ENCODE data around the gene IFI6. TPM values are rescaled to one million over a fixed set of nuclear protein-coding genes. Genes with fewer than 3 reads are reported as not detected.
"Not testable (repeated sequence)": the region's sequence is repeated elsewhere in the genome, so short reads cannot be mapped to it uniquely, and the experiment has no call there.

IFI6 gene
- polyA plus RNA-seq, 3 donors = 69.9 to 276 (median 276) TPM

- H3K27me3 ChIP-seq (ENCODE audit: control insufficient read depth in 2 of 2, insufficient read depth in 2 of 2, low read length in 2 of 2) = no peaks in the 10 kb centered on the region
- H3K36me3 ChIP-seq (replicated peaks in 1 of 2; ENCODE audit: control insufficient read depth in 1 of 2, insufficient read depth in 2 of 2, low read length in 2 of 2) = peaks cover 11 to 33% of the 10 kb centered on the region in 2 donors
- peak overlapping the region in 3 of 7 donors; percentile 99 to 100 (median 100) for H3K27ac Mint-ChIP-seq
- H3K79me2 ChIP-seq (ENCODE audit: insufficient read depth, low read length) = peaks cover 95% of the 10 kb centered on the region
- peak overlapping the region; percentile 94 to 97 for H3K4me3 Mint-ChIP-seq
- no peaks in the 10 kb centered on the region for H3K9me3 Mint-ChIP-seq
- WGBS (ENCODE audit: insufficient coverage) = 19% methylated on average over 3 of the region's 5 CpGs
- H3K9me3 ChIP-seq (replicated peaks in 1 of 2; ENCODE audit: control insufficient read depth in 1 of 2, insufficient read depth in 1 of 2, low read length in 2 of 2) = no peaks in the 10 kb centered on the region
- no peaks in the 10 kb centered on the region for H3K27me3 Mint-ChIP-seq (ENCODE audit: low read depth in 3 of 3)
- peak overlapping the region; percentile 100 for H3K9ac ChIP-seq (ENCODE audit: insufficient read depth, low read length, poor library complexity, severe bottlenecking)
- H3K4me1 ChIP-seq (ENCODE audit: control insufficient read depth in 1 of 2, insufficient read depth in 2 of 2, low read length in 2 of 2) = peaks cover 79 to 87% of the 10 kb centered on the region in 2 donors
- H3K4me2 ChIP-seq (replicated peaks; ENCODE audit: extremely low read depth, low read length, poor library complexity, severe bottlenecking) = peak overlapping the region; percentile 96
- intact Hi-C loops (cut with micrococcal nuclease) = loop anchor here in 1 of 2 donors (1.0 to 5.0 kb wide), 2 partner anchors 8 to 629 kb away; no protein-coding TSS in a partner anchor
- no peak for TF ChIP-seq CTCF (IDR thresholded peaks at IDR 0.05)
- DNase-seq = peak; percentile 82 to 87 (median 86)
- H3K4me3 ChIP-seq (replicated peaks in 1 of 3; ENCODE audit: low read depth in 2 of 3, low read length in 3 of 3) = peak overlapping the region in 2 of 3 experiments; percentile 12 to 100
- peaks cover 43 to 76% of the 10 kb centered on the region in 2 donors for H3K36me3 Mint-ChIP-seq
- peak overlapping the region; percentile 96 to 98 for H3K27ac ChIP-seq (ENCODE audit: low read depth in 1 of 2, low read length in 2 of 2)
- no peak overlapping the region for H2AFZ ChIP-seq (ENCODE audit: insufficient read depth, low read depth, low read length, poor library complexity, severe bottlenecking)
- H3K4me1 Mint-ChIP-seq = peaks cover 61% of the 10 kb centered on the region
- H4K20me1 ChIP-seq (ENCODE audit: insufficient read depth, low read length) = peaks cover 15% of the 10 kb centered on the region
Measured at GRCh38 chr1:27630859-27631491, 41.0 kb downstream of the IFI6 start.

- DNase-seq = no peak
- H3K4me1 ChIP-seq (ENCODE audit: control insufficient read depth in 1 of 2, insufficient read depth in 2 of 2, low read length in 2 of 2) = peaks cover 92 to 100% of the 10 kb centered on the region in 2 donors
- H3K27ac ChIP-seq (ENCODE audit: low read depth in 1 of 2, low read length in 2 of 2) = peak overlapping the region; percentile 98 to 99
- H3K27me3 ChIP-seq (ENCODE audit: control insufficient read depth in 2 of 2, insufficient read depth in 2 of 2, low read length in 2 of 2) = no peaks in the 10 kb centered on the region
- peaks cover 0 to 4% (median 0%) of the 10 kb centered on the region in 3 donors for H3K27me3 Mint-ChIP-seq (ENCODE audit: low read depth in 3 of 3)
- peaks cover 19% of the 10 kb centered on the region for H4K20me1 ChIP-seq (ENCODE audit: insufficient read depth, low read length)
- peak overlapping the region; percentile 1 to 100 (median 4) for H3K4me3 ChIP-seq (replicated peaks in 1 of 3; ENCODE audit: low read depth in 2 of 3, low read length in 3 of 3)
- TF ChIP-seq CTCF (IDR thresholded peaks at IDR 0.05) = no peak
- peaks cover 23 to 46% of the 10 kb centered on the region in 2 donors for H3K36me3 ChIP-seq (replicated peaks in 1 of 2; ENCODE audit: control insufficient read depth in 1 of 2, insufficient read depth in 2 of 2, low read length in 2 of 2)
- peaks cover 54% of the 10 kb centered on the region for H3K4me1 Mint-ChIP-seq
- no peaks in the 10 kb centered on the region for H3K9me3 ChIP-seq (replicated peaks in 1 of 2; ENCODE audit: control insufficient read depth in 1 of 2, insufficient read depth in 1 of 2, low read length in 2 of 2)
- H3K79me2 ChIP-seq (ENCODE audit: insufficient read depth, low read length) = peaks cover 95% of the 10 kb centered on the region
- WGBS (ENCODE audit: insufficient coverage) = 20% methylated on average over 3 of the region's 3 CpGs
- intact Hi-C loops (cut with micrococcal nuclease) = loop anchor here (5.0 kb wide), 1 partner anchor 34 kb away; no protein-coding TSS in a partner anchor
- H3K9me3 Mint-ChIP-seq = no peaks in the 10 kb centered on the region
- H3K4me2 ChIP-seq (replicated peaks; ENCODE audit: extremely low read depth, low read length, poor library complexity, severe bottlenecking) = peak overlapping the region; percentile 70
- peak overlapping the region; percentile 41 for H3K9ac ChIP-seq (ENCODE audit: insufficient read depth, low read length, poor library complexity, severe bottlenecking)
- no peak overlapping the region for H2AFZ ChIP-seq (ENCODE audit: insufficient read depth, low read depth, low read length, poor library complexity, severe bottlenecking)
- peaks cover 44 to 71% of the 10 kb centered on the region in 2 donors for H3K36me3 Mint-ChIP-seq
- H3K4me3 Mint-ChIP-seq = peak overlapping the region; percentile 35 to 89
- peak overlapping the region in 3 of 7 donors; percentile 99 to 100 (median 100) for H3K27ac Mint-ChIP-seq
Measured at GRCh38 chr1:27628712-27629111, 43.3 kb downstream of the IFI6 start.

DNA sequence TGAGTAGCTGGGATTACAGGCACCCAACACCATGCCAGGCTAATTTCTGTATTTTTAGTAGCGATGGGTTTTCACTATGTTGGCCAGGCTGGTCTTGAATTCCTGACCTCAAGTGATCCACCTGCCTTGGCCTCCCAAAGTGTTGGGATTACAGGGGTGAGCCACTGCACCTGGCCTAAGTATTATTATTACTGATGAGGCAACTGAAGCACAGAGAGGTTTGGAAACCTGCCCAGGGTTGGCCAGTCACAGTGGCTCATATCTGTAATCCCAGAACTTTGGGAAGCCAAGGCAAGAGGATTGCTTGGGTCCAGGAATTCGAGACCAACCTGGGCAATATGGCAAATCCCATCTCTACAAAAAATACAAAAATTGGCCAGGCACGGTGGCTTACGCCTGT is 44.3 kb downstream of the IFI6 start:
- H3K27me3 ChIP-seq (ENCODE audit: control insufficient read depth in 2 of 2, insufficient read depth in 2 of 2, low read length in 2 of 2); H3K4me3 Mint-ChIP-seq; DNase-seq; H3K27me3 Mint-ChIP-seq (ENCODE audit: low read depth in 3 of 3); H2AFZ ChIP-seq (ENCODE audit: insufficient read depth, low read depth, low read length, poor library complexity, severe bottlenecking); H3K9me3 ChIP-seq (replicated peaks in 1 of 2; ENCODE audit: control insufficient read depth in 1 of 2, insufficient read depth in 1 of 2, low read length in 2 of 2); H3K9me3 Mint-ChIP-seq: not testable (repeated sequence)
- peaks cover 95 to 100% of the 10 kb centered on the region in 2 donors for H3K4me1 ChIP-seq (ENCODE audit: control insufficient read depth in 1 of 2, insufficient read depth in 2 of 2, low read length in 2 of 2)
- peak overlapping the region; percentile 70 for H3K4me2 ChIP-seq (replicated peaks; ENCODE audit: extremely low read depth, low read length, poor library complexity, severe bottlenecking)
- H3K4me3 ChIP-seq (replicated peaks in 1 of 3; ENCODE audit: low read depth in 2 of 3, low read length in 3 of 3) = peak overlapping the region in 1 of 3 experiments; percentile 100
- Mint-ChIP-seq H3K4me1 (peaks cover 49% of the 10 kb centered on the region), H3K36me3 (peaks cover 38 to 61% of the 10 kb centered on the region in 2 donors), H3K27ac (peak overlapping the region in 3 of 7 donors; percentile 99 to 100 (median 100))
- 100% methylated on average over 1 of the region's 4 CpGs for WGBS (ENCODE audit: insufficient coverage)
- H3K27ac ChIP-seq (ENCODE audit: low read depth in 1 of 2, low read length in 2 of 2) = peak overlapping the region; percentile 98 to 99
- intact Hi-C loops (cut with micrococcal nuclease) = loop anchor here (5.0 kb wide), 1 partner anchor 35 kb away; no protein-coding TSS in a partner anchor
- peaks cover 95% of the 10 kb centered on the region for H3K79me2 ChIP-seq (ENCODE audit: insufficient read depth, low read length)
- peak overlapping the region; percentile 41 for H3K9ac ChIP-seq (ENCODE audit: insufficient read depth, low read length, poor library complexity, severe bottlenecking)
- H4K20me1 ChIP-seq (ENCODE audit: insufficient read depth, low read length) = peaks cover 23% of the 10 kb centered on the region
- H3K36me3 ChIP-seq (replicated peaks in 1 of 2; ENCODE audit: control insufficient read depth in 1 of 2, insufficient read depth in 2 of 2, low read length in 2 of 2) = peaks cover 33 to 50% of the 10 kb centered on the region in 2 donors

Data from CD14-positive monocyte (primary cell).